Endodermal cell (in vitro differentiated cells): ENCODE data around the gene SNAP23. TPM values are rescaled to one million over a fixed set of nuclear protein-coding genes. Genes with fewer than 3 reads are reported as not detected.

Source experiments
- DNase-seq: peaks from one replicate; pipeline ENCODE4 v3.0.0-alpha.2; 2017
- H3K27ac ChIP-seq: 2 replicates; pipeline ENCODE4 v1.5.1; 2013; ENCODE audit warnings: mild to moderate bottlenecking, low read depth, low read length, moderate library complexity
- H3K27me3 ChIP-seq: 2 replicates; pipeline ENCODE4 v1.6.1; 2013; ENCODE audit warnings: mild to moderate bottlenecking, low read length, moderate library complexity; ENCODE audit not compliant: insufficient read depth, control insufficient read depth, poor library complexity, severe bottlenecking
- H3K36me3 ChIP-seq: 2 replicates; pipeline ENCODE4 v1.7.0; 2013; ENCODE audit warnings: mild to moderate bottlenecking, low read length, moderate library complexity; ENCODE audit not compliant: control insufficient read depth, insufficient read depth
- H3K4me1 ChIP-seq: one replicate; pipeline ENCODE4 v1.7.0; 2013; ENCODE audit warnings: low read length; ENCODE audit not compliant: control insufficient read depth, insufficient read depth
- H3K4me3 ChIP-seq: 2 replicates; pipeline ENCODE4 v1.5.1; 2013; ENCODE audit warnings: mild to moderate bottlenecking, low read length, moderate library complexity
- H3K9ac ChIP-seq: 2 replicates; pipeline ENCODE4 v1.6.1; 2013; ENCODE audit warnings: mild to moderate bottlenecking, low read length, moderate library complexity; ENCODE audit not compliant: poor library complexity, severe bottlenecking; ENCODE audit errors: extremely low read depth
- H3K9me3 ChIP-seq: 2 replicates; pipeline ENCODE4 v1.6.1; 2013; ENCODE audit warnings: mild to moderate bottlenecking, low read length, moderate library complexity; ENCODE audit not compliant: control insufficient read depth
- H3K27ac Mint-ChIP-seq: 2 replicates; pipeline ENCODE4 v1.8.0; 2020; ENCODE audit warnings: mixed read lengths
- H3K27me3 Mint-ChIP-seq: 2 replicates; pipeline ENCODE4 v1.8.0; 2021; ENCODE audit warnings: mild to moderate bottlenecking, mixed read lengths; ENCODE audit not compliant: insufficient read depth
- H3K36me3 Mint-ChIP-seq: 2 replicates; pipeline ENCODE4 v1.8.0; 2020; ENCODE audit warnings: low read depth, mixed read lengths
- H3K4me1 Mint-ChIP-seq: 2 replicates; pipeline ENCODE4 v1.8.0; 2020; ENCODE audit warnings: mixed read lengths
- H3K4me3 Mint-ChIP-seq: 2 replicates; pipeline ENCODE4 v1.8.0; 2020; ENCODE audit warnings: mild to moderate bottlenecking, moderate library complexity, mixed read lengths
- H3K9me3 Mint-ChIP-seq: 2 replicates; pipeline ENCODE4 v1.8.0; 2020; ENCODE audit warnings: mild to moderate bottlenecking, mixed read lengths
- CTCF ChIP-seq: fragments of 200-600 bp; sonication (generic); conservative IDR thresholded peaks from 2 replicates; pipeline ENCODE4 v1.5.0; 2021; ENCODE audit warnings: antibody characterized with exemption, mild to moderate bottlenecking
- WGBS, 2 experiments: methylation state at CpG; one replicate each; pipeline versions ENCODE4 v1.1.5 to v1.1.7; 2013; ENCODE audit warnings: missing lambda C conversion rate in 2 of 2, mixed read lengths in 1 of 2; ENCODE audit not compliant: insufficient coverage in 1 of 2, insufficient read length in 1 of 2; 5-methylcytosine and 5-hydroxymethylcytosine counted together
- total RNA-seq, 2 donors: library from RNA; stranded (reverse); fragmentation: NEBNext Ultra II Directional in 1 of 2; extraction: Animal tissue kit (Norgen Biotek cat#: 25700) in 1 of 2; gene quantifications; 2 replicates in 1 of 2; 3 replicates in 1 of 2; pipeline ENCODE4 v1.2.1, GENCODE V29; 2021

Gene SNAP23
- total RNA-seq, 2 donors from 2014 or later, result 62.0 to 68.8 TPM

- WGBS, 2 experiments, result 0 to 16% methylated on average over 4 to 9 of the region's 11 CpGs
- Histone ChIP-seq H3K36me3 (no peaks in the 10 kb centered on the region), H3K4me3 (peak overlapping the region; percentile 99), H3K9ac (peak overlapping the region; percentile 95), H3K27me3 (no peaks in the 10 kb centered on the region), H3K4me1 (no peaks in the 10 kb centered on the region), H3K9me3 (no peaks in the 10 kb centered on the region), H3K27ac (peak overlapping the region; percentile 55)
- no peak for DNase-seq
- Mint-ChIP-seq H3K9me3 (no peaks in the 10 kb centered on the region), H3K27ac (peak overlapping the region; percentile 99), H3K4me1 (peaks cover 5% of the 10 kb centered on the region), H3K27me3 (no peaks in the 10 kb centered on the region), H3K4me3 (peak overlapping the region; percentile 95), H3K36me3 (peaks cover 5% of the 10 kb centered on the region)
- no peak for TF ChIP-seq CTCF
These were observed 5.2 kb upstream of the SNAP23 start for GRCh38 chr15:42490291-42490670.

DNA sequence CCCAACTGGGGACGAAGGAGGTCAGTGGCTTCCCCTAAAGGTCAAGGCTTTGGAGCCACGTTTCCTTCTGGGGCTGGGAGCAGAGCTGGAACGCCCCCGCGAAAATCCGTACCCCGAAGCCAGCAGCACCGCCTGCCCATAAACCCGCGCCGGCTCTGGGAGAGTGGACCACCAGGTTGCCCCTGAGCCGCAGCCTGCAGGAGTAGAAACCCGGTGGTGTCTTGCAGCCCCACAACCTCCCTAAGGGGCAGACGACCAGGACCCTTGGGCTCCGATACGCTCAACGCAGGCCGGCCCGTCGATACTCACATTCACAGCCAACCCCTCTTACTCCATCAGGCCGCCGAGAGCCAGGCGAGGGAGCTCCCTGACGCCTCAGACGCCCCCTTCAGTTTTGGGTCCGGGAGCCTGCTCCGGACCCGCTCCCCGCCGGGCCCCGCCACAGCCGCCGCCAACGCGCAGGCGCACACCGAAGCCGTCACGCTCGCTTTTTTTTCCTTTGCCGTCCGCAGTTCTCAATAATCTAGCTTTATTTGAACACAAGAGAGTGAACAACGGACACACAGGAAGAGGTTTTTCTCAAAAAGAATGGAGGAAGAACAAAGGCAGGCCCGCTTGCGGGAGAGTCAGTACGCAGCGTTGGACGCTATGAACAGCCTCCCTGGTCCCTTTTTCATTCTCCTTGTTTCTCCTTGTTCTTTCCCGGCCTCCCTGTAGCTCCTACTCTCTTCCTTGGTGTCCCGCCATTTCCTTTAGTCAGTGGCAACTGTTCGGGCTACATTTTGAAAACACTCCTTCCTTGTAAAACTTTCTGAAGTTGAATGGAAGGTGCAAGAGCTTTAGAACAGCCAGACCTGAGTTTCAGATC is 4.5 kb upstream of the SNAP23 start, which contains the start of gene ZNF106:
Gene ZNF106, minus strand, starts transcription at position 471 of the 868 bp plus-strand sequence. CDS start 18,852 bp downstream, outside the sequence.
- Mint-ChIP-seq H3K4me3 (peak within 1 kb of the TSS; percentile 95), H3K9me3 (no peaks in the 10 kb centered on the region), H3K27me3 (no peaks in the 10 kb centered on the region), H3K4me1 (peaks cover 6% of the 10 kb centered on the region), H3K27ac (peak within 1 kb of the TSS; percentile 99), H3K36me3 (peaks cover 5% of the 10 kb centered on the region)
- Histone ChIP-seq H3K9ac (peak within 1 kb of the TSS; percentile 95), H3K27ac (peak within 1 kb of the TSS; percentile 96), H3K36me3 (no peaks in the 10 kb centered on the region), H3K27me3 (no peaks in the 10 kb centered on the region), H3K9me3 (no peaks in the 10 kb centered on the region), H3K4me1 (no peaks in the 10 kb centered on the region), H3K4me3 (peak within 1 kb of the TSS; percentile 99)
- DNase-seq, result peak; percentile 97
- peak; percentile 51 for TF ChIP-seq CTCF
- 2 to 4% methylated on average over 32 to 51 of the region's 51 CpGs for WGBS, 2 experiments

DNA sequence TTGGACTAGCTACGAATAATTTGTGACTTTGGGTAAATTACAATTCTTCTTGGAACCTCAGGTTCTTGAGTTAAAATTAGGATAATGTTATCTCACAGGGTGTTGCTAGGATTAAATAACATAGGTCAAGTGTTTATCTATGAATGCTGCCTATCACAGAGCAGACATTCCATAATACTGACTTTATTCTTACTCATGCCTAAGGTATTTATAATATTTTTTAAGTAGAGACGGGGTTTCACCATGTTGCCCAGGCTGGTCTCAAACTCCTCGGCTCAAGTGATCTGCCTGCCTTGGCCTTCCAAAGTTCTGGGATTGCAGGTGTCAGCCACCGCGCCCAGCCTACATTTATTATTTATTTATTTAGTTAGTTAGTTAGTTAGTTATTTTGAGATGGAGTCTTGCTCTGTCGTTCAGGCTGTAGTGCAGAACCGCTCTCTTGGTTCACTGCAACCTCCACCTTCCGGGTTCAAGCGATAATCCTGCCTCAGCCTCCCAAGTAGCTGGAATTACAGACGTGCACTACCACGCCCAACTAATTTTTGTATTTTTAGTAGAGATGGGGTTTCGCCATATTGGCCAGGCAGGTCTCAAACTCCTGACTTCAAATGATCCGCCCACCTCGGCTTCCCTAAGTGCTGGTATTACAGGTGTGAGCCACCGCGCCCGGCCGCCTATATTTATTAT is 3.8 kb upstream of the SNAP23 start:
- Mint-ChIP-seq H3K27ac (peak overlapping the region; percentile 99), H3K4me1 (peaks cover 10% of the 10 kb centered on the region), H3K27me3 (no peaks in the 10 kb centered on the region), H3K36me3 (peaks cover 5% of the 10 kb centered on the region), H3K9me3 (no peaks in the 10 kb centered on the region), H3K4me3 (peak overlapping the region; percentile 95)
- H3K4me1 ChIP-seq, result no peaks in the 10 kb centered on the region
- H3K27me3 ChIP-seq, result no peaks in the 10 kb centered on the region
- H3K27ac ChIP-seq, result peak overlapping the region; percentile 96
- H3K4me3 ChIP-seq, result peak overlapping the region; percentile 99
- H3K9ac ChIP-seq, result peak overlapping the region; percentile 95
- DNase-seq, result no peak
- no peaks in the 10 kb centered on the region for H3K36me3 ChIP-seq
- TF ChIP-seq CTCF, result no peak
- no peaks in the 10 kb centered on the region for H3K9me3 ChIP-seq
- WGBS, 2 experiments, result 90 to 91% methylated on average over 7 to 16 of the region's 18 CpGs
